NCI-H345 treated with DMSO at 0.1 percent for 48 hours (cell line): Measurements from ENCODE around the gene S100A1.
A peak's percentile ranks its signal among the peaks of the same experiment; 100 is the strongest.
"Not testable (repeated sequence)": the region's sequence is repeated elsewhere in the genome, so short reads cannot be mapped to it uniquely, and the experiment has no call there.

Experiments used
- DNase-seq: peaks from one replicate; lab custom pipeline; 2025; ENCODE audit not compliant: unreplicated experiment; lab: John Stamatoyannopoulos, UW

The S100A1 gene

DNA sequence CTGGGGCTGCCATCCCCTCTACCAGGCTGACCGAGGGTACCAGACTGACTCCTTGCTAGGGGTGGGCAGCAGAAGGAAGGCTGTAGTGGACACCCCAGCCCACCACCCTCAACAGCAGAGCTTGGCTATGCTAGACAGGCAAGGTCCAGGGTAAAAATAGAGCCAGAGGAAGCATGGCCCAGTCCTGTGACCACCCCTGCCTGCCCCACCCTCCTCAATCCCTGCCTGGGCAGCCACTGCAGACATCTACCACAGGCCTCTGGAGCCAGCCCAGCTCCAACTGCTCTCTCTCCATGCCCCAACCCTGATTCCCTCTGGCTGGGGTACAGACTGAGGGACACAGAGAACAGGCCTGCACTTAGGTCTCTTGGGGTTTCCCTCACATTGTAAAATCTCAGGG is 1.7 kb downstream of the S100A1 start:
- DNase-seq, result no peak

- DNase-seq, result no peak
Measured at GRCh38 chr1:153630384-153630783, 2.1 kb downstream of the S100A1 start.

- no peak for DNase-seq
Measured at GRCh38 chr1:153631047-153632022, 3.1 kb downstream of the S100A1 start.

DNA sequence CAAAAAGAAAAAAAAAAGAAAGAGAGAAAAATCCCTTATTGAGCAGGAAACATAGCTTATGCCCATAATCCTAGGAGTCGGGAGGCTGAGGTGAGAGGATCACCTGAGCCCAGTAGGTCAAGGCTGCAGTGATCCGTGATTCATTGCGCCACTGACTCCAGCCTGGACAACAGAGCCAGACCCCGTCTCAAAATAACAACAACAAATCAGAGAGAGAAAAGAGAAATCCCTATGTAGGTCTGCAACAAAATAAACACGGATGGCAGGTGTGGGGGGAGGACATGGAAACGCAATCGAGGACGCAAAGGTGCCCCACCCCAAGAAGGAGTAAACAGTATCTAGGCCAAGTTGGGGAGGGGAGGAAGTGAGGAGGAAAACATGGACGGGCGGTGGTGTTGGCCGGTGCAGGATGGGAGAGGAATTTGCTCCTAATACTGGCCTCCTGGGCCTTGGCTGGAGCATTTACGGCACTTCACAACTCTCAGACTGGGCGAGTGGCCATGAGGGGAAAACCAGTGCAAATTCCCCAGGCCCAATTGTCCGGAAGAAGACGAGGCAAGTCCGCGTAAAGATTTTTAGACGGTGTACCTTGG is 5.0 kb downstream of the S100A1 start:
- DNase-seq, result peak; percentile 70

DNA sequence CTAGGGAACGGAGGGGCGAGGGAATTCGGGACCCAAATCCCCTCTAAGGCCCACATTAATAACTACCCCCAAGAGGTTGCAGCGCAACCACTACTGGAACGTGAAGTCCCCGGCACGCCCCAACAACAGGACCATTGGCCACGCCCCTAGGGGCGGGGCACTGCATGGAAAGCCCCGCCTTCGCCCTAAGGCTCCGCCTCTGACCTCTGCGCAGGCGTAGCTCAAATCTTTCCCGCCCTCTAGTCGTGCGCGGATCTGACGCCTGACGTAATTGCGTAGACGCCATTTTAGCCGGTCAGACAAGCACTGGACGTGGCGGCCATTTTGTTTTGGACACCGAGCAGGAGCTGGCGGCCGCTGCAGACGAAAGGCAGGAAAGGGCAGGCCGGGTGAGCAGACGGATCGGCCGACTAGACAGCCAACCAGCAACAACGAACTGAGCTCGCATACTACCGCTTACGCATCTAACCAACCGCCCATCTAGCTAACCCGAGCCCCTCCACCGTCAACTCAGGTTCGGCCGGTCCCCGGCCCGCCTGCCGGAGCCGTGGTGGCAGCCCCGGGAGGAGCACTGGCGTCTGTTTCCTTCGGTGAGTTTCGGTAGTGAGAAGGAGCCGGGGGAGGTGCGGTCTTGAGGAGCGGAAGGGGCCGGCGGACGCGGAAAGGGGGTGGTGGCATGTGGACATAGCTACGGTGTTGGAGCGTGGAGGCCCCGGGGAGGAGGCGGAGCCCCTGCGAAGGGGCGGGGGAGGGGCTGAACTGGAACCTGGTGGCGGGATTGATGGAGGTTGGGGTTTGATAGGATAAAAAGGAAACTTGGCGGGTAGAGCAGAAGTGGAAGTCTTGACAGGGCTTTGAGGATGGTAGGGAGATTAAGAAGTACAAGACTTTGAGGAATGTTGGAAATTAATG is 5.8 kb downstream of the S100A1 start, which contains the start of gene CHTOP:
TSS of gene CHTOP (plus strand) at position 313 of the 912 bp plus-strand sequence. CDS start 2,523 bp downstream, outside the sequence.
- DNase-seq, result peak; percentile 100

DNA sequence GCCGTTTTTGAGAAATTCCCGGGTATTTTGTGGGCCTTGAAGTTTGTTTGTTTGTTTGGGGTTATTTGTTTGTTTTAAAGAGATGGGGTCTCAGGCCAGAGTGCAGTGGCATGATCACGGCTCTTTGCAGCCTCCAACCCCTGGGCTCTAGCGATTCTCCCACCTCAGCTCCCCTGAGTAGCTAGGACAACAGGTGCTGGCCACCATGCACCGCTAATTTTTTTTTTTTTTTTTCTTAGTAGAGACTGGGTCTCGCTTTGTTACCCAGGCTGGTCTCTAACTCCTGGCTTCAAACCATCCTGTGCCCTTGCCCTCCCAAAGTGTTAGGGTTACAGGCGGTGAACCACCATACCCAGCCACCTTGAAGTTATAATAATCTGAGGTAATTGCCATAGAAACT is 7.6 kb downstream of the S100A1 start:
- no peak for DNase-seq

DNA sequence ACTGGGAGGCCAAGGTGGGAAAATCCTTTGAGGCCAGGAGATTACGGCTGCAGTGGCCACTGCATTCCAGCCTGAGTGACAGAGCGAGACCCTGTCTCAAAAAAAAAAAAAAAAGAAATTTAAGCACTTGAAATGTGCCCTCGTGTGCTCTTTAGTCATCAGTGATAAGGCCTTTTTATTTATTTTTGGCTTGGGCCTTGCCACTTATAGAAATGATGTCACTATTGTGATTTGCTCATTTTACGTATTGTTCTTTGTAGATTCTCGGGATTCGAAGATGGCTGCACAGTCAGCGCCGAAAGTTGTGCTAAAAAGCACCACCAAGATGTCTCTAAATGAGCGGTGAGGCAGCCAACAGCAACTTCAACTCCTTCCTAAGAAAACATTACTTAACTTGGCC is 8.1 kb downstream of the S100A1 start:
- no peak for DNase-seq

- no peak for DNase-seq
Measured at GRCh38 chr1:153638261-153638660, 10.0 kb downstream of the S100A1 start.

DNA sequence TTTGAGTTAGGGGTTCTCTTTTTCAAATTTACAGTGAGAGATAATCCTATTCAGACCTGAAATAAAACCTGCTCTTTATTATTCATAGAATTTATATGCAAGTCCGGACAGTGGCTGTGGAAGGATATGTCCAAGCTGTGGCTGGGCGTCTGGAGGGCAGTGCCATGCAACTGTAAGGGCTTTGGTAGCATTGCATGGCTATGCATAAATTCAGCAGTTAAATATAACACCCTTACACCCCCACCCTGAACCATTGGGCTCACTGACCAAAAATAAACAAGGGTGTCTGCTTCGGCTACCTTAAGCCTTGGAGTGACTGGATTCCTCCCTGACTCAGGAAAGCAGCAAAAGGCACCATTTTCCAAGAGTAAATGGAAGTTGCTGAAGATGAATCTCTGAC is 11.0 kb downstream of the S100A1 start:
- DNase-seq, result no peak

- not testable (repeated sequence) for DNase-seq
Measured at GRCh38 chr1:153640213-153640612, 12.0 kb downstream of the S100A1 start.

DNA sequence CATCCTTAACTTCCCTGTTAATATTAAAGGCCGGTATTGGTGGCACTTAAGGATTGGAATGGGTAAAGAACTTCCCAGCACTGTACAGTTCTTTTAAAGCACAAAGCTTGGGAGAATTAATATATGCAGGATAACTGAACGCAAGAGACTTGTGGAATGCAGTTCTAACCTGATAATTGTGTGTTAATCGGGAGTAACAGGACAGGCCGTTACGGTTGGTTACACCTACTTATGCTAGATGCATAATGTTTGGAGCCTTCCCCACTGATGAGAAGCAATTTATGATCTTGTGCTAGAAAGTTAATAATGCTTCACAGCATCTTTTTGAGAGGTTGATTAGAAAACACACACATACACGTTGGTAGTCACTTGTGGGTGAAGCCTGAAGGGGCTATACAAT is 12.6 kb downstream of the S100A1 start:
- no peak for DNase-seq

- DNase-seq, result no peak
Measured at GRCh38 chr1:153642161-153642560, 13.9 kb downstream of the S100A1 start.

DNA sequence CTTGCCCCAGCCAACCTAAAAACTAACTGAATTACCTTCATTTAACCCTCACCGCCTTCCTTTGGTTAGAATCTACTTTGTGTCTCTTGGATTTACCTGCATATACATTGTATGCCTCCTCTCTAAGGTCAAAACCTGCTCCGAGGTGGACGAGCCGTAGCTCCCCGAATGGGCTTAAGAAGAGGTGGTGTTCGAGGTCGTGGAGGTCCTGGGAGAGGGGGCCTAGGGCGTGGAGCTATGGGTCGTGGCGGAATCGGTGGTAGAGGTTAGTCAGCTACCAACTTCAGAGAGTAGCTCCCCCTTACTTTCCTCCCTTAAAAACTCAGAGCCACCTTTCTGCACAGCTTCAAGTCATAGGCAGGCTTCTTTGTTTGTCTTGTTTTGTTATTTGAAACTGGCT is 14.9 kb downstream of the S100A1 start:
- DNase-seq, result no peak

DNA sequence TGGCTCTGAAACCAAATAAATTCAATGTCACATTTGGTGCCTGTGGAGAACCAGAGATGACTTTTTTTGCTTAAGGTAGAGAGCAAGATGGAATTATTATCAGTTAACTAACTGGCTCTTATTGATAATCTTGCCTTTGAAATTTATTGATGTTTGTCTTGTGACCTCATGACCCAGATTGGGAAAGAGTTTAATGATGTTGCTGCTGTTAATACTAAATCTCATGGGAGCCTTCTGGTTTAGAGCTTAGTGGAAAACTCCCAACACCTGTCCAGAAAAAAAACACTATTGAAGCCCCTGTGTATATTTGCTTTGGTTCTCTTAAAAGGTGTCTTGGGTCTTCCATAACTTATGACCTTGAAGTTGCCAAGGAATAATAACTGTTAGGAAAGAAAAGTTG is 15.6 kb downstream of the S100A1 start:
- no peak for DNase-seq

- no peak for DNase-seq
Measured at GRCh38 chr1:153646672-153647345, 18.6 kb downstream of the S100A1 start.

DNA sequence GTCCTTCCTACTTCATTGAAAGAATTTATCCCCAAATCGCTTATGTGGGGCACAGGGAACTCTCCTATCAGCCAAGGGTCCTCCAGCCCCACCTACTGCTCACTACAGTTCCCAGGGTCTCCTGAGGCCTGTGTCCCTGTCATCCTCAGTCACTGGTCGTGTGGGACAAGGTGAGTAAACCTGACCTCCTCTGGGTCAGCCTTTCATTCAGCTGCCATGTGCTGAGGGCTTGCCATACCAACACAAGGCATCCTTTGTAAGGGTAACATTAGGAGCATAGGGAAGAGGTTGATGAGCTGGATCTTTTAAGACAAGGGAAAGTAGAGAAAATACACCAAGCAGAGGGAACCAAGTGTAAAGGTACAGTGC is 19.1 kb downstream of the S100A1 start:
- DNase-seq, result no peak

GRCh38 chr1:153648000-153648643 is 19.9 kb downstream of the S100A1 start:
- no peak for DNase-seq

DNA sequence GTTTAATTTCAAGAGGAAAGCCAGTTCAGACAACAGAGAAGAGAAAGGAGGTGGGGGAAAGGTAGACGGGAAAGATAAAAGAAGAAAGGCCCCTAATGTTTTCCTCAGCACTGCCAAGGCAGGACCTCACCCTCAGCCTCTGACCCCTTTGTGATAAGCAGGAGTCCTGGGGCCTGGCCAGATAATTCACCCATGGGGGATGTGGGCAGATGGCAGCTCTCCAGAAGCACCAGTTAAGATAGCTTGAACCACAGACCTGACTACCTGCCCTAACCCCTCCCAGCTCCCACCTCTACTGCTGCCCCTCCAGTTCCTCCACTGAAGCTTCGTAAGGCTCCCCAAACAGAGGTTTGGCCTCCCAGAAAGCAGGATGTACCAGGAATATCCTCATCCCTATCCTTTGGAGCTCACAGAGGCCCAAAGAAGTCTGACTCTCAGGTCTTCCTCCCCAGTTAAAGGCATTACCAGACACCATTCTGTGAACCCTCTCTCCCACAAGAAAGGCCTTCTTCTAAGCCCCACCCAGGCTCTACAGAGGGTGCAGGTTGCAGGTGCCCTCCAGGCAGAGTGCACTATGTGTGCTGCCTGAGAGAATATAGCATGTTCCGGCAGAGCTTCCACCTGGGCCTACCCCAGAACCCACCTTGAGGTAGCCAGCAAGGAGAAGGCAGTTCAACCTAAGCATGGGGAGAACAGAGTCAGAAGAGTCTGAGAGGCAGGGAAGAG is 21.1 kb downstream of the S100A1 start:
- no peak for DNase-seq

- DNase-seq, result no peak
Measured at GRCh38 chr1:153649863-153650235, 21.6 kb downstream of the S100A1 start.

GRCh38 chr1:153651771-153652170 is 23.5 kb downstream of the S100A1 start:
- DNase-seq, result no peak
